Measurements from ENCODE around the gene TIGD4. TPM values are rescaled to one million over a fixed set of nuclear protein-coding genes. Genes with fewer than 3 reads are reported as not detected.

Gene TIGD4
- total and polyA plus RNA-seq, 2 of the 8 experiments (the other 6 are each of a cell fraction or from before 2014, with no cell fraction given), result 0.42 to 2.3 TPM

GRCh38 chr4:152828122-152828521 lies 48.6 kb upstream of the TIGD4 start:
- Histone ChIP-seq H2BK20ac (ENCODE audit: low read length) (no peak overlapping the region), H3K79me2 (ENCODE audit: control insufficient read depth in 1 of 2, insufficient read depth in 2 of 2, low read length in 2 of 2) (no peaks in the 10 kb centered on the region), H3K4ac (replicated peaks; ENCODE audit: insufficient read length, low read depth, low read length) (no peak overlapping the region), H3K4me2 (ENCODE audit: insufficient read depth in 1 of 2, low read depth in 2 of 2, low read length in 2 of 2) (no peak overlapping the region), H2BK12ac (ENCODE audit: low read depth, low read length) (no peak overlapping the region), H3K18ac (ENCODE audit: extremely low read depth, low read length) (no peak overlapping the region), H2AFZ (ENCODE audit: low read length) (no peak overlapping the region), H3K14ac (ENCODE audit: insufficient read length) (no peak overlapping the region), H3K23ac (ENCODE audit: insufficient read length) (no peak overlapping the region), H3K23me2 (ENCODE audit: low read depth, low read length) (no peaks in the 10 kb centered on the region), H3K9me3 (ENCODE audit: insufficient read depth in 2 of 2, low read depth in 1 of 2, low read length in 1 of 2) (0 out of 4 replicates have a peak, but pooled peaks cover 0 to 3% of the 10 kb centered on the region in 2 experiments), H4K91ac (replicated peaks; ENCODE audit: insufficient read length, low read length) (no peak overlapping the region), H4K8ac (ENCODE audit: extremely low read depth, insufficient read depth, low read length) (no peak overlapping the region), H2AK5ac (ENCODE audit: low read depth, low read length) (no peak overlapping the region), H3K27ac (ENCODE audit: low read depth, low read length) (no peak overlapping the region), H4K20me1 (replicated peaks in 1 of 2; ENCODE audit: control insufficient read depth in 1 of 2, insufficient read depth in 2 of 2, low read length in 2 of 2) (no peaks in the 10 kb centered on the region), H3K36me3 (ENCODE audit: control insufficient read depth in 2 of 4, insufficient read depth in 4 of 4, low read length in 3 of 4) (peaks cover 0 to 5% (median 0%) of the 10 kb centered on the region in 4 experiments; a peak in 2 of 8 replicates), H3K4me3 (ENCODE audit: extremely low read depth in 1 of 4, insufficient read depth in 2 of 4, low read depth in 3 of 4, low read length in 4 of 4) (no peak overlapping the region), H2BK15ac (ENCODE audit: low read length) (no peak overlapping the region), H3K56ac (replicated peaks; ENCODE audit: insufficient read length, low read depth, low read length) (no peak overlapping the region), H3K4me1 (replicated peaks in 1 of 4; ENCODE audit: control insufficient read depth in 3 of 4, insufficient read depth in 4 of 4, low read length in 3 of 4) (no peaks in the 10 kb centered on the region), H3K79me1 (ENCODE audit: low read depth, low read length) (no peaks in the 10 kb centered on the region; the same call in 1 of the 2 replicates), H2BK5ac (ENCODE audit: low read depth, low read length) (no peak overlapping the region), H2BK120ac (replicated peaks; ENCODE audit: low read depth, low read length) (no peak overlapping the region), H3K9ac (replicated peaks in 1 of 4; ENCODE audit: extremely low read depth in 1 of 4, low read depth in 3 of 4, low read length in 3 of 4) (no peak overlapping the region), H4K5ac (ENCODE audit: insufficient read length, low read depth, low read length) (no peak overlapping the region), H3K27me3 (replicated peaks in 1 of 4; ENCODE audit: control insufficient read depth in 3 of 4, extremely low read depth in 1 of 4, insufficient read depth in 3 of 4, low read length in 3 of 4) (no peaks in the 10 kb centered on the region)
- WGBS, 2 experiments (ENCODE audit: extremely low coverage in 1 of 2, insufficient coverage in 1 of 2, insufficient read length in 1 of 2, insufficient replicate concordance in 2 of 2, low coverage in 1 of 2, low lambda C conversion rate in 2 of 2, missing lambda C conversion rate in 1 of 2), result 100% methylated on average over 1 of the region's 1 CpG; no CpG with 5 or more reads in 1 of the 2 experiments
- no peak for DNase-seq (ENCODE audit: low read depth in 1 of 2, low spot score in 2 of 2)
- CTCF ChIA-PET (ENCODE audit: partially characterized antibody), result interaction anchor here (1.3 kb wide), 1 partner anchor 300 kb away, joined by 3 read pairs; no protein-coding TSS in a partner anchor
- POLR2A ChIA-PET (ENCODE audit: partially characterized antibody), result interaction anchor here (0.9 kb wide), 1 partner anchor 15 kb away, joined by 5 read pairs; no protein-coding TSS in a partner anchor
- no peak for FAIRE-seq
- TF ChIP-seq FOSL1 (IDR thresholded peaks at IDR 0.05; ENCODE audit: insufficient read depth, low read depth, low read length) (no peak), JUND (IDR thresholded peaks at IDR 0.05; ENCODE audit: low read length) (no peak), RXRA (IDR thresholded peaks at IDR 0.05; ENCODE audit: insufficient read depth, low read depth, low read length) (no peak), SIX5 (IDR thresholded peaks at IDR 0.05; ENCODE audit: low read depth, low read length) (no peak), CTBP2 (IDR thresholded peaks at IDR 0.05; ENCODE audit: borderline replicate concordance, insufficient read depth, insufficient read length, low read length) (no peak), PHF8 (conservative IDR thresholded peaks at IDR 0.05; ENCODE audit: low read depth, low read length) (no peak), HDAC6 (IDR thresholded peaks at IDR 0.05; ENCODE audit: low read depth, low read length) (no peak), ASH2L (IDR thresholded peaks at IDR 0.05; ENCODE audit: low read length) (no peak), GTF2F1 (IDR thresholded peaks at IDR 0.05; ENCODE audit: borderline replicate concordance, low read depth, low read length) (no peak), RAD21 (IDR thresholded peaks at IDR 0.05 in 1 of 2, conservative IDR thresholded peaks at IDR 0.05 in 1 of 2; ENCODE audit: low read depth in 2 of 2, low read length in 2 of 2) (no peak), POLR2A (IDR thresholded peaks at IDR 0.05; ENCODE audit: control extremely low read depth in 1 of 2, low read depth in 2 of 2, low read length in 2 of 2) (no peak), RFX5 (IDR thresholded peaks at IDR 0.05; ENCODE audit: borderline replicate concordance, low read depth, low read length) (no peak), NRF1 (IDR thresholded peaks at IDR 0.05; ENCODE audit: low read depth, low read length) (no peak), POLR2AphosphoS5 (IDR thresholded peaks at IDR 0.05; ENCODE audit: low read depth, low read length) (no peak)
